G401 (cell line): ENCODE measurements around the gene ABR. TPM values are rescaled to one million over a fixed set of nuclear protein-coding genes. Genes with fewer than 3 reads are reported as not detected.
"Not testable (repeated sequence)": the region's sequence is repeated elsewhere in the genome, so short reads cannot be mapped to it uniquely, and the experiment has no call there.

Source experiments
- DNase-seq: peaks from one replicate; pipeline ENCODE4 v3.0.0-alpha.2; 2015; ENCODE audit warnings: low spot score
- in situ Hi-C: cut with HindIII; loops from 2 replicates; pipeline ENCODE4 v1.10.0; 2016; ENCODE audit warnings: low sequenced_read_pairs, mixed read lengths
- total RNA-seq: library from RNA; depleted of rRNA; stranded (reverse); fragments of >200 nt; shearing (Covaris generic); gene quantifications from 2 replicates; pipeline ENCODE4 v1.2.3, GENCODE V29; 2014

ABR gene
- total RNA-seq, 1 experiment from 2014 or later, result 128 TPM

DNA sequence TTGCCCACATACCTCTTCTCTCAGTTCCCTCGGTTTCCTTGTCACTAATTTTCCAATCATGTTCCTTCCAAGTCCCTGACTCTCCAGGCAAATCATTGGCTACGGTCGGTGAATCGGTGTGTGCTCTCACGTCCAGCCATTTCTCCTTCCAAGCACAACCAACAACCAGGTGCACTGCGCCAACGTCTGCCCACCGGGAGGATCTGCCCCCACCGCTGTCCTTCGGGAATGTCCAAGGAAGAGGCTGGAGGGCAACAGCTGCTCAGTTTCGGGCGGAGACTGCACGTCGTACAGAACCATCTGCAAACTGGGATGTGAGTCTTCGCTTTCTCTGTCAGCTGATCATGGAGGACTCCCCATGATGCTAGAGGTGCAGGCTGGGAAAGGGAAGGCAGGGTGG, 191.8 kb downstream of the ABR start:
- in situ Hi-C loops, result loop anchor here (25.0 kb wide), 1 partner anchor 226 kb away; the partner anchor contains the start of gene GEMIN4
- no peak for DNase-seq

DNA sequence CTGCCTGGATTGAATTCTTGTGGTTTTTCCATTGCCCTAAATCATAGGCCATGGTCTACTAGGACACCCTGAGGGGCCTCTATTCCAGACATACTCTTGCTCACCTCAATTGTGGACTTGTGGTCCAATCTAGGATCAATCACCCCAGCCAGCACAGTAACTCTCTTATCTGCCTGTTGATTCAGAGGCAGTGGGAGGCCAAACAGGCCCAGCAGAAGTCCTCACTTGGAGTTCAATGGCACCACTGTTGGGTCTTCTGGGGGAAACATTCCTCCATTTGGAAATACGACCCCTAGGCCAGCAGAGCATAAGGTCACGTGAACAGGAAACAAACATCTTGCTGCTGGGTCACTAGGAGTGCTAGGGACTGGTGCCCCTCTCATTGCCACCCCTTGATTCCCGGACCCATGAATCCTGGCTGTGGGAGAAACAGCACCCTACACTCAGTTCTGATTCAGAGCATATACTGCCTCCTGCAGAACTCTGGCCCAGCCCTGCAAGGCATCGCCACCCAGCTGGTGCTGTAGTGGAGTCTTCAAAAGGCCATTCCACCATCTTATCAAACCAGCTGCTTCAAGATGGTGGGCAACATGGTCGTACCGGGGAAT, 193.4 kb downstream of the ABR start:
- no peak for DNase-seq
- in situ Hi-C loops, result loop anchor here (25.0 kb wide), 1 partner anchor 224 kb away; the partner anchor contains the start of gene GEMIN4

DNA sequence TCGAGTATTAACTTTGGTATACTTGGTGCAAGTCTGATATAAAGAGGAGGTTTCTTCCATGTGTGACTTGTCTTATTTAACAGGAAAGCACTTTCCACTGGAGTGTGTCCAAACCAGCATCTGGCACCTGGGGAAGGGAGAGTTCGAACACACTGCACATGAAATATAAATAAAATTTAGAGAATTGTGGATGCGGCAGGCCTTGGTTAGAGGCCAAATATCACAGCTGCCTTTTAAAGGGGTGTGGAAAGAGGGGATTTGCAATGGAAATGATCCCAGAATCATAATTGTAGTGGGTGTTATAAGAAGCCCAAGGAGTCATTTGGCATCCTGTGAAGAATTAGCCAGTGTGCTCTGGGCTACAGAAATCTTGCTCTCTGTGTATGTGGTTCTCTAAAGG, 195.9 kb downstream of the ABR start:
- in situ Hi-C loops, result loop anchor here (25.0 kb wide), 1 partner anchor 222 kb away; the partner anchor contains the start of gene GEMIN4
- no peak for DNase-seq

DNA sequence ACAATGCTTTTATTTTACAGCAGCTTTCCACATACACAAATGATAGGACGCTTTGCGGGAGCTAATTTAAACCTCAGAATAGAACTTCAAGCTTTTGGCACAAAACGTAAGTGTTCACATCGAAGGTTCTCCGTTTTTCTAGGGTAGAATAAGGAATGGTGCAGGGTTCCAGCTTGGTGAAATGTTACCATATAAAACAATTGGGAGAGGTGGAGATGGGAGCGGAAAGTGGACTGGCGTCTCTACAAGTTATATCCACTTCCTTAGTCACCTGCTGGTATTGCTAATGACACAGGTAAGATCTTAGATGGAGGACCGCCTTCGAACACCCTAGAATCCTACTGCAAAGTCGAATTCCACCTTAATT, 198.5 kb downstream of the ABR start:
- in situ Hi-C loops, result loop anchor here (25.0 kb wide), 1 partner anchor 219 kb away; the partner anchor contains the start of gene GEMIN4
- DNase-seq, result no peak

DNA sequence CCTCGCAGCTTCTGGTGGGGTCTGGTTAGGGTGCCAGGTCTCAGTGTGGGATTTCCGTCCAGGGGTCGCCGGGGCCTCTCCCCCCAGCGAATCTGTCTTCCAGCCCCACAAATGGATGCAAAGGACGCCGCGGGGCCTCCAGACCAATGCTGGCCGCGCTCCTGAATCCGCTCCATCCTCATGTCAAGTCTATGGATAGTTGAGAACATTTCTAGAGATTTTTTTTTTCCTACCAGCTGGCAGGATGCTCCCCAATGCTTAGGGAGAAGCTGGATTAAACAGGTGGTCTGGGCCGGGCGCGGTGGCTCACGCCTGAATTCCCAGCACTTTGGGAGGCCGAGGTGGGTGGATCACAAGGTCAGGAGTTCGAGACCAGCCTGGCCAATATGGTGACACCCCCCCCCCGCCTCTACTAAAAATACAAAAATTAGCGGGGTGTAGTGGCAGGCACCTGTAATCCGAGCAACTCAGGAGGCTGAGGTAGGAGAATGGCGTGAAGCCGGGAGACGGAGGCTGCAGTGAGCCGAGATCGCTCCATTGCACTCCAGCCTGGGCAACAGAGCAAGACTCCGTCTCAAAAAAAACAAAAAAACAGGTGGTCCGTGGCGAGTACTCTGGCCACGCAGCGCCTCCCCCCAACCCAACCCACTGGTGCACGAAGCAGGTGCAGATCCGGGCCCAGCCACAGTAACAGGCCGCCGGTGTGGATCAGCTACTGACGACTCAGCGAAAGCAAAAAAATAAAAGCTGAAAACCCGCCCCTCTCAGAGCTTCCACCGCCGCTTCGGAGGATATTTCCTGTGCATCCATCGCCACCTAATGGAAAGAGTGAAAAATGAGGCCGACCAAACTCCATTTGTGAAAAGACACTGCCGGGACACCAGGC, 199.1 kb downstream of the ABR start:
- peak; percentile 93 for DNase-seq
- in situ Hi-C loops, result loop anchor here (25.0 kb wide), 1 partner anchor 218 kb away; the partner anchor contains the start of gene GEMIN4

DNA sequence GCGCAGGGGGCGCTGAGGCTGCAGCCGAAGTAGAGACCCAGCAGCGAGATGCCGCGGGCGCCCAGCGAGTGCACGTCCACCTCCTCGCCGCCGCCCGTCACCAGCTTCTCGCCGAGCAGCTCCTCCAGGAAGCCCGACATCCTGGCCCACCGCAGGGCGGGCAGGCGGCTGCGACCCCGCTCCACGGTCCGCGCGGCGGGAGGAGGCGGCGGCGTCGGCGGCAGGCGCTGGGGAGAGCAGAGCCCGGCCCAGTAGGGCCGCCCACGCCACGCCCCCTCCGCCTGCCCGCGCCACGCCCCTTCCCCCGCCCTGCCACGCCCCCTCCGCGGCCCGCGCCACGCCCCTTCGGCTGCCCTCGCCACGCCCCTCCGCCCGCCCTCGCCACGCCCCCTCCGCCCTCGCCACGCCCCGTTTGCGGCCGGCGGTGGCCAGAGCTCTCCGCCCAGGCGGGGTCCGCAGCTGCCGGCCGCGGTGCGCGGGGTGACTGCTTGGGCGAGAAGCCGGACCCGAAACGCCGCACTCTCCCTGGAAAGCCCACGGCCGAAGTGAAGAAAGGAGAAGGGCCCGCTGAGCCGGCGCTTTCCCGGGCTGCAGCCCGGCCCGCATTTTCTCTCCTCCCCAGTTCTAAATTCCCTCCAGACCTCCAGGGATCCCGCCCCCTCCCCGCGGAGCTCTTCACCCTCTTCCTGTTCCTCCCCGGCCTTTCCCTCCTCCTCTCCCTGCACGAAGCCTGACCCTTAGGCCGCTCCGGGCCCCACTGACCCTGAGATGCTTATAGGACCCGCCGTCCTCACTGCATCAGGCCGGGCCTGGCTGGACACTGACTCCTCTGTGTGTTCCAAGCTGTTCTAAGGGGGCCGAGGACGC, 200.0 kb downstream of the ABR start, which contains the start of gene NXN:
Gene NXN (minus strand): TSS at position 238 of the 867 bp plus-strand sequence.
- in situ Hi-C loops, result loop anchor here (25.0 kb wide), 1 partner anchor 217 kb away; the partner anchor contains the start of gene GEMIN4
- peak; percentile 84 for DNase-seq

DNA sequence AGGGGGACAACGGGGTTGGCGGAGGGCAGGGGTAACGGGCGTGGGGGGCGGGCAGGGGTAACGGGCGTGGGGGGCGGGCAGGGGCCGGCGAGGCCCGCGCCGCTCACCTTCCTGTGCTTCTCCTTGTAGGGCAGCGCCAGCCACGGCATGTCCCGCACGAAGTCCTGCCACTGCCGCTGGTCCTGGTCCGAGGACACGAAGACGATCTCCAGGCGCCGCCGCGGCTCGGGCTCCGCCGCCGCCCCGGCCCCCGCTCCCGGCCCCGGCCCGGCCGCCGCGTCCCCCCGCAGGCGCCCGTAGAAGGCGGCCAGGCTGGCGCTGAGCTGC, 200.6 kb downstream of the ABR start:
- in situ Hi-C loops, result loop anchor here (25.0 kb wide), 1 partner anchor 217 kb away; the partner anchor contains the start of gene GEMIN4
- no peak for DNase-seq

DNA sequence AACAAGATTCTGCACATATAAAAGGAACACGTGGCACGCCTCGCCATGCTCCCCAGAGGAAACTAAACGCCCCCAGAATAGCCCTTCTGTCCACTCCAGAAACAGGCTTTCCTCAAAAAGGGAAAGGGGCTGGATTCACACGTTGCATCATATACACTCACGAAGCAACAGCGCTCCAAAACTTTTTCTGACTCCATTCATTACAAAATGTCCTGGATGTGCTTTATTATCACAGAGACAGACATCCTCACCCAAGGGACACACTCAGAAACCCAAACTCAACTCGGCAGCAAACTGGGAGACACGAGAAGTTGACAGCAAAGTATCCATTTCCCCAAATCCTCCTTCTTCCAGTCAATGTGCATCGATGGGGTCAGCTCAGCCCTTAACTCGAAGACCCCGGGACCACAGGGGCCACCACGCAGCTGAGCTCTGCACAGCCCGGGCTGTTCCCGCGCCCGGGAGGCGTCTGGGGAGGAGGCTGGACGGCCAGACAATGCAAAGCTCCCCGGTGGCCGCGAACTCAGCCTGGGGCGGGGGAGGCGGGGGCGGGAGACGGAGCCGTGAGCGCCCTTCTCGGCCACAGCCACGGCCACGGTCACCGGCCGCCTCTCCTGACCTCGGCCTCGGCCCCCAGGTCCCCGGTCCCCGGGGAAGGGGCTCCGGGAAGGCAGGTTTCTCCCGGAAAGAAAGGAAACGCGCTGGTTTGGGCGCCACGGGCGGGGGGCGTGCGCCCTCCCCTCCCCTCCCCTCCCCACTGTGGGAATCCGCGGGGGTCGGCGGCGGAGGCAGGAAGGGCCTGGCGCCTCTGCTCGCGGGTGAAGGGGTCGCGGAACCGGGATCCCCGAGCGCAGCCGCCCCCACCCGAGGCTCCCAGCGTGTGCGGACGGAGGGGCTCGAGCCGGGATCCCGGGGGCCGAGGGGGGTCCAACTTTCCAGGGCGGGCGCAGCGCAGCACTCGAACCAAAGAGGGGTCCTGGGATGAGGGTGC, 201.4 kb downstream of the ABR start:
- DNase-seq, result no peak
- in situ Hi-C loops, result loop anchor here (25.0 kb wide), 1 partner anchor 216 kb away; the partner anchor contains the start of gene GEMIN4

DNA sequence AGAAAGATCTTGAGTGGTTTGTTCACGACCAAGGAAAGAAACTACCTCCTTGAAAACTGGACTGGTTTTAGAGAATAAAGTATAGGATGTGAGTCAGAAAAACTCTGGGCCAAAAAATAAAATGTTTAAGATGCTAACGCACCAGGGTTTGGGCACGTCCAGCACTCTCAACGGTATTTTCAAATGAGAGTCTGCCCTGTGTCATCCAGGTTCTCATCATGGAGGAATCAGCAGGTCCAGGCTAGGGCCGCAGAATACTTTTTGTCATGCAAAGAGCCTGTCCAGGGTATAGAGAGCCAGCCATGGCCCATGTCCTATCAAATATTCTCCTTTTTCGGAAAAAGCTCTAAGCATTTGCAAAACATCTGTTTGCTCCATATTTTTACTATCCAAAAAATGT, 202.6 kb downstream of the ABR start:
- no peak for DNase-seq
- in situ Hi-C loops, result loop anchor here (25.0 kb wide), 1 partner anchor 215 kb away; the partner anchor contains the start of gene GEMIN4

DNA sequence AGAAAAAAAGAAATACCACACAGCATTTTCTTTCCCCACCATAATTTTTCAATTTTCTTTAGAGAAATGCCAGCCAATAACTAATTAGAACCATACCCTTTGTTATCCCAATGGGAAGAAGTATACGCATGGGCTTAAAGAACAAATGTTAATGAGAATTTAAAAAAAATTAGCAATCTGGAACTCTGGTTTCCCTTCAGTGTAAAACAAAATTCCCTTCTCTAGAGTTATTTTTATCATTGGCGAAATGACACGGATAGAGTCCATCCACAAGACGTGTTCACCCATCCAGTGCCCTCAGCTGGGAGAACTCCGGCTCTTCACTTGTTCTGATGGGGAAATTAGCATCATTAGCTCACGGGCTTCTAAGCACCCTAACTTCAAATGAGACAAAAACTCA, 203.5 kb downstream of the ABR start:
- in situ Hi-C loops, result loop anchor here (25.0 kb wide), 1 partner anchor 214 kb away; the partner anchor contains the start of gene GEMIN4
- no peak for DNase-seq

DNA sequence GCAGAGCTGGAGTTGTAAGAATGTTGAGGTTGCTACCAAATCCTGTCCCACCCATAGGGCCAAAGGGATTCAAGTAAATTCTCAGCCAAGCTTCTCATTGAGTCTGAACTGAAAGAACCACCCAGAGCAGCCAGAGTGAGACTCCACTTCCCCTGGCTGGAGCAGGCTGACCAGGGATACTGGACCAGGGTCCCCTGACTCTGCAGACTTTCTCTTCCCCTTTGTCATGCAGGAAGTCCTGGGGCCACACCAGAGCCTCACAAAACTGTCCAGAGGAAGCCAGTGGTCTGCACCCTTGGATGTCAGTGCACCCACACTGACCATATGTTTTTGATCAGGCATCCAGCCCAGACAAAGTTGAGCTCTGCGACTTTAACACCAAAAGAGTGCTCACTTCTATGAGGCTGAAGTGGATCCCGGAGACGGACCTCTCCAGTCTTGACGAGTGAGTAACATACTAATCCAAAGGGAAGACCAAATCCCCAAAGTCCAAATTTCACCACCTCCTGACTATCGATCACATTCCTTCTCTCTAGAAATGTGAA, 204.3 kb downstream of the ABR start:
- in situ Hi-C loops, result loop anchor here (25.0 kb wide), 1 partner anchor 213 kb away; the partner anchor contains the start of gene GEMIN4

DNA sequence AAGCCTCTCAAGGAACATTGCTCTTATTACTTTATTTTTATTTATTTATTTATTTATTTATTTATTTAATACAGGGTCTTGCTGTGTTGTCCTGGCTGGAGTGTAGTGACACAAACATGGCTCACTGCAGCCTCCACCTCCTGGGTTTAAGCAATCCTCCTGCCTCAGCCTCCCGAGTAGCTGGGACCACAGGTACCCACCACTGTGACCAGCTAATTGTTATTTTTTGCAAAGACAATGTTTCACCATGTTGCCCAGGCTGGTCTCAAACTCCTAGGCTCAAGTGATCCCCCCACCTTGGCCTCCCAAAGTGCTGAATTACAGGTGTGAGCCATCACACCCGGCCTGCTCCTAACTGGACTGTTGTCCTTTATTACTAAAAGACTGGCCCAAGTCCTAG, 205.0 kb downstream of the ABR start:
- in situ Hi-C loops, result loop anchor here (25.0 kb wide), 1 partner anchor 212 kb away; the partner anchor contains the start of gene GEMIN4

More for the DNA sequence above, 204.3 kb downstream of the ABR start:
- no peak for DNase-seq

DNA sequence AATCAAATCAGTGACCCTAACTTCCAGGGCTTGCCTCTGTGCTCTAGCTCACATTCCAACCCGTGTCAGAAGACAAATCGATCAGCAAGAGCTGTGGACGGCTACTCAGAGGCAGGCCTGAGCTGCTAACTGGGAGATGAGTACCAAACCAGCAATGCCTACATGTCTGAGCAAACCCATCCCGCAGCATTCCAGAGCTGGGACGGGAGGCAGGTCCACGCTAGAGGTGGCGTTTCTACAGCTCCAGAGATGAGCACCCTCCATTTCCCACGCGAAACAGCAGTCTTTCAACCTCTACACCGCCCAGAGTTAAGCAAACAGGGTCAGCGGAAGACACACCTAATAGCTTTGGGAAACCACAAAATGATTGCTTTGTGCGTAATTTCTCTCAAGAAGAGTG, 206.7 kb downstream of the ABR start:
- in situ Hi-C loops, result no loop called here
- no peak for DNase-seq

More for the DNA sequence above, 205.0 kb downstream of the ABR start:
- DNase-seq, result not testable (repeated sequence)

DNA sequence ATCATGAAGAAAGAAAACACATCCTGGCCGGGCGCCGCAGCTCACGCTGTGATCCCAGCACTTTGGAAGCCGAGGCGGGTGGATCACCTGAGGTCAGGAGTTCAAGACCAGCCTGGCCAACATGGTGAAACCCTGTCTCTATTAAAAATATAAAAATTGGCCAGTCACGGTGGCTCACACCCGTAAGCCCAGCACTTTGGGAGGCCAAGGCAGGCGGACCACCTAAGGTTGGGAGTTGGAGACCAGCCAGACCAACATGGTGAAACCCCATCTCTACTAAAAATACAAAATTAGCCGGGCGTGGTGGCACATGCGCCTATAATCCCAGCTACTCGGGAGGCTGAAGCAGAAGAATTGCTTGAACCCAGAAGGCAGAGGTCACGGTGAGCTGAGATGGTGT, 207.9 kb downstream of the ABR start:
- in situ Hi-C loops, DNase-seq: not testable (repeated sequence)

DNA sequence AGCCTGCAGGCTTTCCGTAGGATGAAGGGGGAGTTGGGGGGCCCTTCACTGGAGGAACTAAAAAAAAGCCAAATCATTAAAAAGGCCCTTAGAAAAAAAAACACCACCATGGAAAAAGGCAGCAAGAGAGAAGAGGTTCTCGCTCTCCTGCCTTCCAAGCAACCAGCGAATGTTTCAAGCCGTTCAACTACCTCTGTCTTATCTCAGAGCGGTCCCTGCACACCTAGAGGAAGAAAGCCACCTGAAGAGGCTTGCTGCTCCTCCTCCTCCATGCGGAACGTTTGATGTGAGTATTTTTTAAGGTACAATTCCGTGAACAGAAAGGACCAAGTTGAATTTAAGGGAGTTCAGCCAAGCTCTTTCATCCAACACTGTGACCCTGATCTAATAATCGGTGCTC, 209.4 kb downstream of the ABR start:
- in situ Hi-C loops, result no loop called here
- no peak for DNase-seq

DNA sequence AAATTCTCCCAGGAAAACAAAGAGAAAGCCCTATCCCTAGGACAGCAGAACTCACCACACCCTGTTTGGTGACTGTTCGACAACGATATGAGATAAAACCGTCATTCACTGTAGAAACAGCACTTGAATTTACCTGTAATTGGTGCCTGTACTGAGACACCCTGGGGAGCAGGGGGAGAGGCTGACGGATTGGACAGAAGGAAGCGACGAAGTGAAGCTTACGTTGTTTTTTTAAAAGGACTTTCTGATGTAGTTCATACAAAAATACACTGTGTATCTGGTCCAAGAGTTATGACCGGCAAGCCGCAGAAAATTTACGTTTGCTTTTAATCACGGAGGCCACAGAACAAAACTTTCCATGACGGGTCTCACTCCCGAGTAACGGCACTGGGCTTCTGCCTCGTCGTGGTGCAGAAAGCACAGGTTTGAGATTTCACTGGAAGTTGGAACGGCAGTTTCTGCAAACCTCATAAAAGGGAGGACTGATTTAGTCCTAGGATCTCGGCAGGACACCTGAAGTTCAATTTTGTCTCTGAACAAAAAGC, 209.9 kb downstream of the ABR start:
- DNase-seq, result no peak

More for the DNA sequence above, 209.9 kb downstream of the ABR start:
- in situ Hi-C loops, result no loop called here
